ENCODE results near the gene RHOA. TPM values are rescaled to one million over a fixed set of nuclear protein-coding genes. Genes with fewer than 3 reads are reported as not detected.

Gene RHOA
- total RNA-seq, 1 donor from 2014 or later, result 538 TPM

- Histone ChIP-seq H4K20me1 (ENCODE audit: insufficient read depth, low read length) (peaks cover 37% of the 10 kb centered on the region), H3K9me3 (ENCODE audit: insufficient read depth, low read depth, low read length) (no peaks in the 10 kb centered on the region), H3K4me1 (ENCODE audit: insufficient read depth, low read length) (peaks cover 25% of the 10 kb centered on the region), H3K9ac (ENCODE audit: low read length) (peak overlapping the region; percentile 97), H3K27ac (ENCODE audit: low read depth, low read length) (peak overlapping the region; percentile 95), H3K4me3 (ENCODE audit: insufficient read depth, low read depth, low read length) (peak overlapping the region; percentile 83), H3K79me2 (ENCODE audit: insufficient read depth, low read length) (peaks cover 66% of the 10 kb centered on the region), H2AFZ (ENCODE audit: low read depth, low read length) (peak overlapping the region; percentile 85), H3K4me2 (ENCODE audit: low read length) (peak overlapping the region; percentile 99), H3K36me3 (ENCODE audit: insufficient read depth, low read length) (no peaks in the 10 kb centered on the region), H3K27me3 (ENCODE audit: insufficient read depth, low read length) (no peaks in the 10 kb centered on the region)
- H3K27ac Mint-ChIP-seq (ENCODE audit: unreplicated experiment), result peak overlapping the region; percentile 49
- TF ChIP-seq EZH2 (IDR thresholded peaks at IDR 0.05; ENCODE audit: insufficient read depth, low read length) (no peak), CTCF (IDR thresholded peaks at IDR 0.05; ENCODE audit: insufficient read depth, low read depth, low read length) (no peak)
- peaks cover 25% of the 10 kb centered on the region for H3K4me1 Mint-ChIP-seq (ENCODE audit: low read depth, unreplicated experiment)
- peaks cover 22% of the 10 kb centered on the region for H3K36me3 Mint-ChIP-seq (ENCODE audit: low read depth, unreplicated experiment)
- H3K9me3 Mint-ChIP-seq (ENCODE audit: unreplicated experiment), result no peaks in the 10 kb centered on the region
- FAIRE-seq (peak; percentile 23), DNase-seq (ENCODE audit: low read depth) (no peak)
- H3K27me3 Mint-ChIP-seq (ENCODE audit: low read depth, unreplicated experiment), result no peaks in the 10 kb centered on the region
- peak overlapping the region; percentile 86 for H3K4me3 Mint-ChIP-seq (ENCODE audit: unreplicated experiment)
Measured at GRCh38 chr3:49412632-49413337, 1.0 kb upstream of the RHOA start.

DNA sequence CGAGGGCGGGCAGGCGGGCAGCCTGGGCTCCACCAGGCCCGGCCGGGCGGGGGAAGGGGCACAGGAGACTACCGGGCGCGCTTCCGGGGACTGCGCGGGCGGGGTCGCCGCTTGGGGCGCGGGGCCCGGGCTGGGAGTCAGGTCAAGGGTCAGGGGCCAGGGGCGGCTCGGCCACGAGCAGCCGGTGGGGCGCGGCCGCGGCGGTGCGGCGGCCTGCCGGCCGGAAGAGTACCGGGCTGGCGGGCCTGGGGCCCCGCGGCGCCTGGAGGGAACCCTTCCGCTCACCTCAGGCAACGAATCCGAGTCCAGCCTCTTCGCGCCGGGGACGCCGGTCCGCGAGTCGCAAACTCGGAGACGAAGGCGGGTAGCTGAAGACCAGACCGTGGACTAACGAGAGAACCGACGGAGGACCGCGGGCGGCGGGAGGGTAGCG lies 225 bp downstream of the RHOA start:
- peaks cover 49% of the 10 kb centered on the region for H4K20me1 ChIP-seq (ENCODE audit: insufficient read depth, low read length)
- no peak overlapping the region for H3K27ac Mint-ChIP-seq (ENCODE audit: unreplicated experiment)
- no peaks in the 10 kb centered on the region for H3K36me3 ChIP-seq (ENCODE audit: insufficient read depth, low read length)
- H3K4me3 Mint-ChIP-seq (ENCODE audit: unreplicated experiment), result peak overlapping the region; percentile 98
- peak overlapping the region; percentile 96 for H3K27ac ChIP-seq (ENCODE audit: low read depth, low read length)
- H3K36me3 Mint-ChIP-seq (ENCODE audit: low read depth, unreplicated experiment), result peaks cover 18% of the 10 kb centered on the region
- peaks cover 79% of the 10 kb centered on the region for H3K79me2 ChIP-seq (ENCODE audit: insufficient read depth, low read length)
- no peaks in the 10 kb centered on the region for H3K9me3 ChIP-seq (ENCODE audit: insufficient read depth, low read depth, low read length)
- DNase-seq (ENCODE audit: low read depth), result no peak
- peak overlapping the region; percentile 94 for H3K9ac ChIP-seq (ENCODE audit: low read length)
- no peaks in the 10 kb centered on the region for H3K9me3 Mint-ChIP-seq (ENCODE audit: unreplicated experiment)
- H3K4me3 ChIP-seq (ENCODE audit: insufficient read depth, low read depth, low read length), result peak overlapping the region; percentile 99
- TF ChIP-seq CTCF (IDR thresholded peaks at IDR 0.05; ENCODE audit: insufficient read depth, low read depth, low read length) (no peak), EZH2 (IDR thresholded peaks at IDR 0.05; ENCODE audit: insufficient read depth, low read length) (no peak)
- H3K4me1 Mint-ChIP-seq (ENCODE audit: low read depth, unreplicated experiment), result peaks cover 21% of the 10 kb centered on the region
- no peaks in the 10 kb centered on the region for H3K27me3 Mint-ChIP-seq (ENCODE audit: low read depth, unreplicated experiment)
- H3K27me3 ChIP-seq (ENCODE audit: insufficient read depth, low read length), result no peaks in the 10 kb centered on the region
- peak overlapping the region; percentile 92 for H3K4me2 ChIP-seq (ENCODE audit: low read length)
- peaks cover 29% of the 10 kb centered on the region for H3K4me1 ChIP-seq (ENCODE audit: insufficient read depth, low read length)
- H2AFZ ChIP-seq (ENCODE audit: low read depth, low read length), result peak overlapping the region; percentile 72
- no peak for FAIRE-seq

Measured in astrocyte (in vitro differentiated cells and primary cell).